T-cell (primary cell): ENCODE results near the gene PAN3. TPM values are rescaled to one million over a fixed set of nuclear protein-coding genes. Genes with fewer than 3 reads are reported as not detected.

Source experiments
- ATAC-seq, 4 experiments: fragments of 200-7000 bp in 3 of 4; fragments of 150-1000 bp in 1 of 4; cut with Tn5 transposase; replicated peaks in 1 of 4; 1 replicate in 3 of 4; 2 replicates in 1 of 4; pipeline ENCODE4 v1.10.0; 2021; ENCODE audit warnings: moderate library complexity in 3 of 4, mild to moderate bottlenecking in 2 of 4, moderate number of reproducible peaks in 1 of 4
- CTCF ChIA-PET, 2 donors: fragments of 300-600 bp; sonication (Branson Sonifier 250); formaldehyde crosslinking; loops; one replicate each; lab custom pipeline; 2022; ENCODE audit warnings: antibody characterized with exemption in 2 of 2; lab: Charles Lee
- POLR2A ChIA-PET, 2 donors: fragments of 300-600 bp; sonication (Branson Sonifier 250); formaldehyde crosslinking; loops; one replicate each; lab custom pipeline; 2022; ENCODE audit warnings: antibody characterized with exemption in 2 of 2; lab: Charles Lee
- DNase-seq, 35 experiments: peaks; one replicate each; pipeline versions ENCODE4 v3.0.0 to v3.0.0-alpha.2; 2013 to 2023
- H3K27ac ChIP-seq: one replicate; pipeline ENCODE4 v1.5.1; 2013; ENCODE audit warnings: low read length
- H3K27me3 ChIP-seq, 2 experiments: replicated peaks in 1 of 2; 1 replicate in 1 of 2; 2 replicates in 1 of 2; pipeline versions ENCODE4 v1.6.1 to v1.7.0; 2013; ENCODE audit warnings: low read length in 1 of 2, mixed read lengths in 1 of 2; ENCODE audit not compliant: control insufficient read depth in 2 of 2, insufficient read depth in 2 of 2; ENCODE audit errors: extremely low read depth in 1 of 2
- H3K36me3 ChIP-seq, 2 donors: 1 replicate in 1 of 2; 2 replicates in 1 of 2; pipeline versions ENCODE4 v1.6.1 to v1.7.0; 2013; ENCODE audit warnings: low read length in 1 of 2; ENCODE audit not compliant: control insufficient read depth in 2 of 2, insufficient read depth in 1 of 2; ENCODE audit errors: extremely low read depth in 1 of 2
- H3K4me1 ChIP-seq, 2 experiments: 1 replicate in 1 of 2; 2 replicates in 1 of 2; pipeline versions ENCODE4 v1.6.1 to v1.7.0; 2013; ENCODE audit warnings: low read length in 2 of 2, mixed read lengths in 1 of 2; ENCODE audit not compliant: insufficient read depth in 2 of 2, control insufficient read depth in 1 of 2; ENCODE audit errors: extremely low read depth in 1 of 2
- H3K4me3 ChIP-seq, 2 donors: 1 replicate in 1 of 2; 2 replicates in 1 of 2; pipeline versions ENCODE4 v1.5.1 to v1.7.0; 2013; ENCODE audit warnings: mild to moderate bottlenecking in 2 of 2, low read length in 1 of 2, moderate library complexity in 1 of 2; ENCODE audit not compliant: control insufficient read depth in 1 of 2; ENCODE audit errors: extremely low read depth in 1 of 2
- H3K9me3 ChIP-seq: 2 replicates; pipeline ENCODE4 v1.7.0; 2013
- H3K27ac Mint-ChIP-seq, 2 donors: one replicate each; pipeline ENCODE4 v1.8.0; 2020 to 2021; ENCODE audit warnings: mild to moderate bottlenecking in 2 of 2, mixed read lengths in 2 of 2
- H3K27me3 Mint-ChIP-seq, 2 donors: one replicate each; pipeline ENCODE4 v1.8.0; 2021 to 2022; ENCODE audit warnings: mixed read lengths in 2 of 2
- H3K36me3 Mint-ChIP-seq: one replicate; pipeline ENCODE4 v1.8.0; 2021; ENCODE audit warnings: mixed read lengths
- H3K4me1 Mint-ChIP-seq, 3 donors: one replicate each; pipeline ENCODE4 v1.8.0; 2020 to 2022; ENCODE audit warnings: mixed read lengths in 3 of 3, mild to moderate bottlenecking in 1 of 3
- H3K4me3 Mint-ChIP-seq, 3 donors: one replicate each; pipeline ENCODE4 v1.8.0; 2020 to 2022; ENCODE audit warnings: mild to moderate bottlenecking in 3 of 3, mixed read lengths in 3 of 3, moderate library complexity in 3 of 3
- H3K9me3 Mint-ChIP-seq, 3 donors: one replicate each; pipeline ENCODE4 v1.8.0; 2020 to 2022; ENCODE audit warnings: mixed read lengths in 3 of 3
- WGBS: methylation state at CpG from one replicate; pipeline ENCODE4 v1.1.5; 2013; ENCODE audit warnings: missing lambda C conversion rate; ENCODE audit not compliant: insufficient coverage; 5-methylcytosine and 5-hydroxymethylcytosine counted together
- total RNA-seq, 35 experiments: library from RNA in 6 of 35; stranded (reverse) in 6 of 35; fragments of 120-200 nt in 1 of 35; gene quantifications; one replicate each; pipeline versions ENCODE4 v1.2.1 to v1.2.4 and lab custom pipeline; 2013 to 2026

PAN3 gene
- total RNA-seq, 5 donors from 2014 or later (not counting 1 experiment from before 2014, with no cell fraction given), result 62.9 to 79.6 (median 69.3) TPM

DNA sequence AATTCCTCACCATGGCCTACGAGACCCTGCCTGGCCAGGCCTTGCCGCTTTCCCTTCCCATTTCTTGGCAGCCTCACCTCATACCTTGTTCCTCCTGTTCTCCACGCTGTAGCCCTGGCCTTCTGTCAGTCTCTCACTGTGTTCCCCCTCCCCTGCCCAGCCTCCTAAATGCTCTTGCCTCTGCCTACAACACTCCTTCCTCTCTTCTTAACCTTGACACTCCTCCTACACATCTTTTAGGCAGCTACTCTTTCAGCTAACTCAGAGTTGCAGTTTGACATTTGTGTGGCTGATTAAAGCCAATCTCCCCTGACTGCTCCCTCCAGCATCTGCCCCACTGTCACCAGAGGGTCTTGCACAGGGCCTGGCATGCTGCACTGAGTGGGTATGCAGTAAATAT is 205.8 kb downstream of the PAN3 start:
- Histone ChIP-seq H3K27me3 (peaks cover 0 to 3% of the 10 kb centered on the region in 2 experiments), H3K27ac (no peak overlapping the region), H3K9me3 (no peaks in the 10 kb centered on the region), H3K36me3 (no peaks in the 10 kb centered on the region), H3K4me3 (no peak overlapping the region), H3K4me1 (peaks cover 4 to 9% of the 10 kb centered on the region in 2 experiments)
- WGBS, result 74% methylated on average over 3 of the region's 3 CpGs
- Mint-ChIP-seq H3K27ac (no peak overlapping the region), H3K4me1 (peaks cover 11 to 28% (median 16%) of the 10 kb centered on the region in 3 donors), H3K36me3 (no peaks in the 10 kb centered on the region), H3K9me3 (no peaks in the 10 kb centered on the region), H3K27me3 (peaks cover 7 to 14% of the 10 kb centered on the region in 2 donors), H3K4me3 (no peak overlapping the region)
- CTCF ChIA-PET, result no interaction called here
- POLR2A ChIA-PET, result interaction anchor here in 1 of 2 donors (0.6 kb wide), 1 partner anchor 8 kb away, joined by 3 read pairs; no protein-coding TSS in a partner anchor
- DNase-seq, result no peak
- ATAC-seq, result no peak

Other genes starting within 250 kb of the PAN3 start
- gene PDX1, start 218.5 kb upstream of the PAN3 start, total RNA-seq, result not detected
- under 1 TPM in 2 of 5 donors, not detected in 3; 0.09 to 0.35 TPM for gene CDX2, start 169.2 kb upstream of the PAN3 start, total RNA-seq
- not detected for gene URAD, start 149.9 kb upstream of the PAN3 start, total RNA-seq
- under 1 TPM; 0.13 to 0.48 (median 0.26) TPM for gene FLT3, start 38.0 kb upstream of the PAN3 start, total RNA-seq